Amniotic epithelial cell (primary cell): ENCODE measurements around the gene TTC7B.

Experiments used
- DNase-seq: peaks from one replicate; pipeline ENCODE4 v3.0.0-alpha.2; 2010; ENCODE audit warnings: low read depth

The TTC7B gene

GRCh38 chr14:90645842-90646443 lies 170.3 kb downstream of the TTC7B start:
- DNase-seq, result peak; percentile 80

- DNase-seq, result peak; percentile 86
These were observed 171.3 kb downstream of the TTC7B start for GRCh38 chr14:90644882-90645281.

- DNase-seq, result no peak
These were observed 172.1 kb downstream of the TTC7B start for GRCh38 chr14:90643982-90644670.

DNA sequence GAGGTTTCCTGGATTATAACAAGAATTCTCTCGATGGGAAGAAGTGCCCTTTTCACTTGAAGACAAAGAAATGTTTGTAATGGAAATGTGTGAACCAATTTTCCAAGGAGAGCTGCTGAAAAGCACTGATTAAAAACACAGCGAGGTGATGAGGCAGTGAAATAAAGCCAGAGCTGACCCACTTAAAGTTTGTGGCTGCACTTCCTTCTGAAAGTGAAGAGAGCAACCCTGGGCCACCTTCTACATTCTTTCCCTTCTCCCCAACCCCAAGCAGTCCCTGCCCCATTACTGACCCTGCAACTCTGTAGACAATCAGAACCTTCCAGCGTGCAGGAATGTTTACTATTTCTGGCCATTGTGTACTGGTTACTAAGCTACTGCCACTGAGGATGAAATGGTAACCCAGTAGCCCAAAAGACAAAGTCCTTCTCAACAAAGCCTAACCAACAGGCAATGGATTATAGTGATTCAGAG lies 173.9 kb downstream of the TTC7B start:
- DNase-seq, result peak; percentile 51

GRCh38 chr14:90641615-90642243 lies 174.5 kb downstream of the TTC7B start:
- no peak for DNase-seq

- DNase-seq, result no peak
These were observed 175.1 kb downstream of the TTC7B start for GRCh38 chr14:90641168-90641567.

DNA sequence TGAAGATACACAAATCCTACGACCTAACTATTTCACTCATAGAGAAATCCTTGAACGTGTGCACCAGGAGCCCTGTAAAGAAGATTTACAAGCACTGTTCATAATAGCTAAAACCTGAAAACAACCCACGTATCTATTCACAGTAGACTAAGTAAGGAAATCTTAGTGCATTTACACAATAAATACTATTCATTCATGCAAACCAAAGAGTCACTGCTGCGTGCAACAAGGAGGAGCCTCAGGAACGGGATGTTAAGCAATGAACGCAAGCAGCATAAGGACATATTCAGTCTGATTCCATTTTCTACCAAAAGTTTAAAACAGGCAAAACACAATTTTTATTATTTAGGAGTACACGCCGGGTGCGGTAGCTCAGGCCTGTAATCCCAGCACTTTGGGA lies 176.6 kb downstream of the TTC7B start:
- no peak for DNase-seq

DNA sequence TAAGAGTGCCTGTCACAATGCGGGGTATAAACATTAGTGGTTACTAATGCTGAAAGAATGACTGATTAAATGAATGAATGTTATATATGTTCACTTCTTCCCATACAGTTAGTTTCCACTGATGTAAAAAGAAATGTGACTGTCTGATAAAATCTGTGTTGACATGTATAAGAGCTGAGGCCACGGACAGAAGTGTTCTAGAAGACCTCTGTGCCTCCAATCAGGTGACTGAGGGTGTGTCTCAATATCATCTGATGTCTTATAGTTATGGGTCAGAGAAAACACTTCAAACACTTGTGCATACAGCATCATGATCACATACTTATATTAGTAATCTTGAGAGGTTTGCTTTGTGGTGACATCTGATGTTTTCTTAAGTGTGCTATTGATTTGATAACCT lies 183.4 kb downstream of the TTC7B start:
- DNase-seq, result peak; percentile 43

DNA sequence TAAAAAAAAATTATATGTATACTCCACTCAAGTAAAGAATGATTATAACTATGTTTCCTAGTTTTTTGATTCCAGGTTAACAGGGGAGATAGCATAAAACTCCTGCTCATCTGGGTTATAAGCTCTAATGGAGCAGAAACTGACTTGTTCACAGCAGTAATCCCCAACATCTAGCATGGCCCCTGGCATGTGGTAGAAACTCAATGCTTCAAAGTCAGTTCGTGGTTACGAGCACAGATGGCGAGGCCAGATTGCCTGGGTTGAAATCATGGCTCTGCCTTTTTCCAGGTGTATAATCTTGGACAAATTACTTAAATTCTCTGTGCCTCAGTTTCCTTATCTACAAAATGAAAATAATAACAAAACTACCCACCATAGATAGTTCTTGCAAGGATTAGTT lies 183.8 kb downstream of the TTC7B start:
- peak; percentile 73 for DNase-seq

GRCh38 chr14:90630171-90630806 lies 185.9 kb downstream of the TTC7B start:
- DNase-seq, result no peak

DNA sequence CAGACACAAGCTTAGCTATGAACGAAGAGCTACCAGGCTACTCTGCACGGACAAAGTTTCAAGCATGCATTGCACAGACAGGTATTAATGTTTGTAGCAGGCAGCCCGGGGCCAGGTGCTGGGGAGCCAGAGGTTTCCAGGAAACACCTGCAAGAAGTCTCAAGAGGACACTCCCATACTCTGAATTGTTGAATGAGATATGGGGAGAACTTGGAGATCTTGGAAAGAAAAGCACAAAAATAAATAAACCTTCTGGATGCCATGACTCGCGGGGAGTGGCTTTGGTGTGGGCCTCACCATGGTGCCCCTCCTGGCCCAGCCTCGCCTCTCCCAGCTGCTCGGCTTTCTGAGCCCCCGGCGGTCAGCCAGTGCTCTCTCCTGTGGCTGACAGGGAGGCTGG lies 186.8 kb downstream of the TTC7B start:
- no peak for DNase-seq

GRCh38 chr14:90628825-90629224 lies 187.4 kb downstream of the TTC7B start:
- no peak for DNase-seq

- DNase-seq, result peak; percentile 75
These were observed 188.8 kb downstream of the TTC7B start for GRCh38 chr14:90627478-90627877.

- no peak for DNase-seq
These were observed 189.7 kb downstream of the TTC7B start for GRCh38 chr14:90626550-90626949.

DNA sequence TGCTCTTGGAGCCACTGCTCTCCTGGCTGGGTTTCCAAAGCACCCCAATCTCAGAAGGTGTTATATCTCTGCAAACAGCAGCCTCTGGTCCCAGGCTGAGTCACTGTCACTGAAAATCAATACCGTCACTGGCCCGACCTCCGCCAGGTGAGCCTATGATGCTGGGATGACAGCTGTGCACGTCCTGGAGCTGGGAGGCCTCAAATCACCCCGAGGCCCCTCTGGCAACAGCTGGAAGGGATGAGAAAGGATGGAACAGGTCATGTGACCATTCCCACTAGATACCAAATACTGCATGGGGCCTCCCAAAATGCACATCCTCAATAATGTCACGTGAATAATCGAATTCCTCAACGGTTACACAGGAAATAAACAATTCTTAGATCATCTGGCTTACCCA lies 190.8 kb downstream of the TTC7B start:
- DNase-seq, result no peak

GRCh38 chr14:90624732-90625400 lies 191.4 kb downstream of the TTC7B start:
- peak; percentile 34 for DNase-seq

- peak; percentile 31 for DNase-seq
These were observed 192.0 kb downstream of the TTC7B start for GRCh38 chr14:90624227-90624626.

- no peak for DNase-seq
These were observed 195.0 kb downstream of the TTC7B start for GRCh38 chr14:90621201-90621600.

- DNase-seq, result no peak
These were observed 195.6 kb downstream of the TTC7B start for GRCh38 chr14:90620568-90621077.

GRCh38 chr14:90619911-90620310 lies 196.3 kb downstream of the TTC7B start:
- DNase-seq, result no peak

GRCh38 chr14:90617961-90618360 lies 198.3 kb downstream of the TTC7B start:
- DNase-seq, result no peak

GRCh38 chr14:90616881-90617280 lies 199.3 kb downstream of the TTC7B start:
- DNase-seq, result peak; percentile 52
